Upper lobe of left lung (tissue), 4 donors: ENCODE data around the gene CACFD1.

Source experiments
- CTCF ChIP-seq, 6 experiments: fragments of 450-650 bp in 4 of 6; fragments of 200-600 bp in 2 of 6; sonication (generic) in 2 of 6; IDR thresholded peaks; one replicate each; pipeline ENCODE4 v1.5.1; 2016 to 2019; ENCODE audit warnings: antibody characterized with exemption in 6 of 6
- EP300 ChIP-seq, 4 donors: sonication (generic); formaldehyde crosslinking; IDR thresholded peaks; one replicate each; pipeline ENCODE4 v1.5.1; 2017; ENCODE audit warnings: antibody characterized with exemption in 4 of 4, control low read depth in 2 of 4
- POLR2A ChIP-seq, 4 donors: fragments of 450-650 bp; IDR thresholded peaks; one replicate each; pipeline ENCODE4 v1.5.1; 2016 to 2017; ENCODE audit warnings: antibody characterized with exemption in 4 of 4, mild to moderate bottlenecking in 2 of 4
- POLR2AphosphoS5 ChIP-seq, 2 donors: sonication (generic); formaldehyde crosslinking; IDR thresholded peaks; one replicate each; pipeline ENCODE4 v1.5.1; 2017; ENCODE audit warnings: antibody characterized with exemption in 2 of 2

- no peak for TF ChIP-seq CTCF (IDR thresholded peaks at IDR 0.05)
- TF ChIP-seq POLR2AphosphoS5 (IDR thresholded peaks at IDR 0.05), result no peak
- TF ChIP-seq POLR2A (IDR thresholded peaks at IDR 0.05), result no peak
- no peak for TF ChIP-seq EP300 (IDR thresholded peaks at IDR 0.05)
Measured at GRCh38 chr9:133488686-133489252, 29.0 kb downstream of the CACFD1 start.
